CD4-positive, alpha-beta T cell (primary cell): ENCODE results near the gene CCN5. TPM values are rescaled to one million over a fixed set of nuclear protein-coding genes. Genes with fewer than 3 reads are reported as not detected.

ENCODE experiments used
- ATAC-seq: fragments of 200-7000 bp; cut with Tn5 transposase; one replicate; pipeline ENCODE4 v1.10.0; 2022; ENCODE audit warnings: mild to moderate bottlenecking; ENCODE audit not compliant: poor library complexity
- CTCF ChIA-PET: fragments of 350-600 bp; sonication (Branson Sonifier 250); formaldehyde crosslinking; loops from one replicate; lab custom pipeline; 2021; ENCODE audit warnings: antibody characterized with exemption, inconsistent platforms; lab: Charles Lee
- POLR2A ChIA-PET: fragments of 350-600 bp; sonication (Branson Sonifier 250); formaldehyde crosslinking; loops from one replicate; lab custom pipeline; 2021; ENCODE audit warnings: antibody characterized with exemption, inconsistent platforms; lab: Charles Lee
- DNase-seq, 14 experiments: peaks; one replicate each; pipeline ENCODE4 v3.0.0-alpha.2; 2013 to 2020; ENCODE audit warnings: mixed read lengths in 2 of 14
- H3K27ac ChIP-seq, 2 donors: one replicate each; pipeline versions ENCODE4 v1.5.1 to v1.7.0; 2013; ENCODE audit warnings: low read length in 2 of 2, low read depth in 1 of 2, mild to moderate bottlenecking in 1 of 2
- H3K27me3 ChIP-seq, 2 experiments: 1 replicate in 1 of 2; 2 replicates in 1 of 2; pipeline versions ENCODE4 v1.6.1 to v1.7.0; 2013; ENCODE audit warnings: low read length in 2 of 2, control low read depth in 1 of 2, mild to moderate bottlenecking in 1 of 2, moderate library complexity in 1 of 2; ENCODE audit not compliant: insufficient read depth in 2 of 2, control insufficient read depth in 1 of 2
- H3K36me3 ChIP-seq: one replicate; pipeline ENCODE4 v1.6.1; 2013; ENCODE audit warnings: low read length, control low read depth; ENCODE audit not compliant: insufficient read depth
- H3K4me1 ChIP-seq: one replicate; pipeline ENCODE4 v1.6.1; 2013; ENCODE audit warnings: low read length, control low read depth; ENCODE audit not compliant: insufficient read depth
- H3K4me3 ChIP-seq: one replicate; pipeline ENCODE4 v1.5.1; 2013; ENCODE audit warnings: mild to moderate bottlenecking, low read length, moderate library complexity
- H3K9me3 ChIP-seq, 2 experiments: 1 replicate in 1 of 2; 2 replicates in 1 of 2; pipeline versions ENCODE4 v1.6.1 to v1.7.0; 2013; ENCODE audit warnings: low read length in 2 of 2, mild to moderate bottlenecking in 2 of 2, control low read depth in 1 of 2, moderate library complexity in 1 of 2; ENCODE audit not compliant: control insufficient read depth in 1 of 2, insufficient read depth in 1 of 2
- H3K27ac Mint-ChIP-seq: one replicate; pipeline ENCODE4 v1.8.0; 2020; ENCODE audit warnings: mixed read lengths
- H3K27me3 Mint-ChIP-seq: one replicate; pipeline ENCODE4 v1.8.0; 2021; ENCODE audit warnings: mixed read lengths
- H3K36me3 Mint-ChIP-seq: one replicate; pipeline ENCODE4 v1.8.0; 2021; ENCODE audit warnings: low read depth, mixed read lengths
- H3K4me1 Mint-ChIP-seq: one replicate; pipeline ENCODE4 v1.8.0; 2021; ENCODE audit warnings: low read depth, mixed read lengths
- H3K4me3 Mint-ChIP-seq: one replicate; pipeline ENCODE4 v1.8.0; 2020; ENCODE audit warnings: mild to moderate bottlenecking, mixed read lengths
- H3K9me3 Mint-ChIP-seq: one replicate; pipeline ENCODE4 v1.8.0; 2020; ENCODE audit warnings: mixed read lengths
- intact Hi-C, 2 experiments: fragments of 100-400 bp; cut with DNase I in 1 of 2; cut with micrococcal nuclease in 1 of 2; formaldehyde crosslinking; loops; one replicate each; pipeline versions ENCODE4 v1.15.1 to v1.9.0; 2023 to 2025; cut with DNase I, micrococcal nuclease
- total RNA-seq, 174 experiments: library from RNA in 2 of 174; stranded (reverse) in 2 of 174; gene quantifications; one replicate each; pipeline ENCODE4 v1.2.3 and lab custom pipeline; 2021 to 2026
- TF ChIP-seq, protein P1 (sequence below): fragments of 200-600 bp; IDR thresholded peaks from one replicate; pipeline ENCODE4 v1.8.0; 2022; ENCODE audit warnings: antibody characterized with exemption, mild to moderate bottlenecking

Gene CCN5
- total RNA-seq, 2 experiments from 2014 or later, result not detected

DNA sequence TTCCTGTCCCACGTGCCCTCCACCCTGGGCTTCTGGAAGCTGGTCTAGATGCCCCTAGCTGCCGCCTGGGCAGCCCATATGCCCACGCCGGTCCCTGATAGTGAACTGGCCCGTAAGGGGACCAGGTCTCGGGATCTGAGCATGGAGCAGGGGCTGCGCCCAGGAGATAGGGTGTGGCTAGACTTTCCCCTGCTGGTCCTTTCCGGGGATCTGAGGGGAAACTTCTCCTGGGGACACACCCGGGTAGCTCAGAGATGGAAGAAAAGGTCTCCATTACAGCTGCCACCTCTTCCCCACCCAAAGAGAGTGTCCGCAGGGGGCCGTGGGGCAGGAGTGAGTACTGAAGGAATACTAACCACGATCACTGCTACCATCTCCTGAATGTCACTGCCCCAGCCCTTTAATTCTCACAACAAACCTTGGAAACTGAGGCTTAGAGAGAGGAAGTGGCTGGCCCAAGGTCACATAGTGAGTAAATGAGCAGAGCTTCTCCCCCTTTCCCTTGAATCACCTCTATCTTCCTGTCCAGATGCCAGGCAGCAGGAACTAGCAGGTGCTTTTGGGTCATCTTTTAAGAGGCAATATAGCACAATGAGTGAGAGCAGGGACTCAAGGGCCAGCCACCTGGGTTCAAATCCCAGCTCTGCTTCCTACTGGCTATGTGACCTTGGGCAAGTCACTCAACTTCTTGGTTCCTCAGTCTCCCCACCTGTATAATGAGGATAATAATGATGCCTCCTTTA, 11.8 kb upstream of the CCN5 start:
- no peak for DNase-seq
- ChIA-PET CTCF (no interaction called here), POLR2A (no interaction called here)
- H3K27me3 ChIP-seq, result no peaks in the 10 kb centered on the region
- intact Hi-C loops, result no loop called here
- no peak overlapping the region for H3K27ac ChIP-seq
- H3K36me3 ChIP-seq, result no peaks in the 10 kb centered on the region
- Mint-ChIP-seq H3K36me3 (no peaks in the 10 kb centered on the region), H3K4me1 (no peaks in the 10 kb centered on the region), H3K27me3 (no peaks in the 10 kb centered on the region), H3K9me3 (no peaks in the 10 kb centered on the region), H3K4me3 (no peak overlapping the region), H3K27ac (no peak overlapping the region)
- no peak overlapping the region for H3K4me3 ChIP-seq
- TF ChIP-seq, protein P1, sequence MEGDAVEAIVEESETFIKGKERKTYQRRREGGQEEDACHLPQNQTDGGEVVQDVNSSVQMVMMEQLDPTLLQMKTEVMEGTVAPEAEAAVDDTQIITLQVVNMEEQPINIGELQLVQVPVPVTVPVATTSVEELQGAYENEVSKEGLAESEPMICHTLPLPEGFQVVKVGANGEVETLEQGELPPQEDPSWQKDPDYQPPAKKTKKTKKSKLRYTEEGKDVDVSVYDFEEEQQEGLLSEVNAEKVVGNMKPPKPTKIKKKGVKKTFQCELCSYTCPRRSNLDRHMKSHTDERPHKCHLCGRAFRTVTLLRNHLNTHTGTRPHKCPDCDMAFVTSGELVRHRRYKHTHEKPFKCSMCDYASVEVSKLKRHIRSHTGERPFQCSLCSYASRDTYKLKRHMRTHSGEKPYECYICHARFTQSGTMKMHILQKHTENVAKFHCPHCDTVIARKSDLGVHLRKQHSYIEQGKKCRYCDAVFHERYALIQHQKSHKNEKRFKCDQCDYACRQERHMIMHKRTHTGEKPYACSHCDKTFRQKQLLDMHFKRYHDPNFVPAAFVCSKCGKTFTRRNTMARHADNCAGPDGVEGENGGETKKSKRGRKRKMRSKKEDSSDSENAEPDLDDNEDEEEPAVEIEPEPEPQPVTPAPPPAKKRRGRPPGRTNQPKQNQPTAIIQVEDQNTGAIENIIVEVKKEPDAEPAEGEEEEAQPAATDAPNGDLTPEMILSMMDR, result no peak
- ATAC-seq, result no peak
- no peaks in the 10 kb centered on the region for H3K9me3 ChIP-seq
- no peaks in the 10 kb centered on the region for H3K4me1 ChIP-seq

DNA sequence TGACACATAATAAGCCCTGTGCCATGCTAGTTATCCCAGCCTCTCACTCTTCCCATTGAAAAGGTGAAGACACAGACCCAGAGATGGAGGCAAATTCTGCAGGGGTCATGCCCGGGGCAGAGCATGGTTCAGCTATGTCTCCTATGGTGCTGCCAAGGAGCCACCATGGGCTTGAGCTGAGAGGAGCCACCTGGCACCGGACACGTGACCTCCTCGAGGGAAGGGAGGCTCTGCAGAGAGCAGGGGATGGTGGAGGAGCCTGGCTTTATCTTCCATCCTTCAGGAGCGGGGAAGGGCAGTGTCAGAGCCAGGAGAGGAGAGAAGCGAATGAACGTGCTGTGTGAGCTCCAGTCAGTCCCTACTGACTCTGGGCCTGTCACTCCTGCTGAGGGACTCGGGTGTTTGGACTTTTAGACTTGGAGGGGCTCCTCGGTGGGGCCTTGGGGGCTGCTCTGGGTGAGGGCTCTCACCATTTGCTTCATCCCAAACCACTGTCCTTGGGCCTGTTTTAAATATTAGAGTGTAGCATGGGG, 11.1 kb upstream of the CCN5 start:
- POLR2A ChIA-PET, result no interaction called here
- Mint-ChIP-seq H3K36me3 (no peaks in the 10 kb centered on the region), H3K27me3 (no peaks in the 10 kb centered on the region), H3K4me3 (no peak overlapping the region), H3K4me1 (no peaks in the 10 kb centered on the region), H3K27ac (no peak overlapping the region), H3K9me3 (no peaks in the 10 kb centered on the region)
- intact Hi-C loops, result no loop called here
- DNase-seq, result no peak
- Histone ChIP-seq H3K36me3 (no peaks in the 10 kb centered on the region), H3K27me3 (no peaks in the 10 kb centered on the region), H3K9me3 (no peaks in the 10 kb centered on the region), H3K4me3 (no peak overlapping the region), H3K27ac (no peak overlapping the region), H3K4me1 (no peaks in the 10 kb centered on the region)
- TF ChIP-seq, protein P1, result no peak
- CTCF ChIA-PET, result no interaction called here
- ATAC-seq, result no peak

DNA sequence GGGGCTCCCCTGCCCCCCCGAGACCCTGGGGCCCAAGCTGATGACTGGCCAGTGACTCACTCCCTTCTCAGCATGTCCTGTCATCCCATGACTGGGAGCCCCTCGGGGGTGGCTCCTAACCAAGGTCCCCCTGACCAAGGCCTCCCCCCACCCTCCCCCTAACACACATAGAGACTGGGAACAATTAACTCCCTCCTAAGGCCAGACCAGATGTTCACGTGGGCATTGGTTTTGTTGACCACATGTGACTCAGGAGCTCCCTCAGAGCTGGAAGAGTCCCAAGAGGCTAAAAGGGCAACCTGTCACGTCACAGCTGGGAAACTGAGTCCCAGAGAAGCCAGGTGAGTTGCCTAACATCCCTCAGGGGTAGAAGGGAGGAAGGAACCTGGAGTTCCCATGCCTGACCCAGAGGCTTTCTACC, 10.6 kb upstream of the CCN5 start:
- CTCF ChIA-PET, result no interaction called here
- ATAC-seq (no peak), DNase-seq (no peak)
- Histone ChIP-seq H3K36me3 (no peaks in the 10 kb centered on the region), H3K9me3 (no peaks in the 10 kb centered on the region), H3K27me3 (no peaks in the 10 kb centered on the region), H3K4me1 (no peaks in the 10 kb centered on the region), H3K4me3 (no peak overlapping the region), H3K27ac (no peak overlapping the region)
- Mint-ChIP-seq H3K36me3 (no peaks in the 10 kb centered on the region), H3K9me3 (no peaks in the 10 kb centered on the region), H3K4me1 (no peaks in the 10 kb centered on the region), H3K27ac (no peak overlapping the region), H3K4me3 (no peak overlapping the region), H3K27me3 (no peaks in the 10 kb centered on the region)
- POLR2A ChIA-PET, result no interaction called here
- intact Hi-C loops, result no loop called here
- TF ChIP-seq, protein P1, result no peak
